Measurements from ENCODE around the gene C5orf15.

- TF ChIP-seq, protein P1, sequence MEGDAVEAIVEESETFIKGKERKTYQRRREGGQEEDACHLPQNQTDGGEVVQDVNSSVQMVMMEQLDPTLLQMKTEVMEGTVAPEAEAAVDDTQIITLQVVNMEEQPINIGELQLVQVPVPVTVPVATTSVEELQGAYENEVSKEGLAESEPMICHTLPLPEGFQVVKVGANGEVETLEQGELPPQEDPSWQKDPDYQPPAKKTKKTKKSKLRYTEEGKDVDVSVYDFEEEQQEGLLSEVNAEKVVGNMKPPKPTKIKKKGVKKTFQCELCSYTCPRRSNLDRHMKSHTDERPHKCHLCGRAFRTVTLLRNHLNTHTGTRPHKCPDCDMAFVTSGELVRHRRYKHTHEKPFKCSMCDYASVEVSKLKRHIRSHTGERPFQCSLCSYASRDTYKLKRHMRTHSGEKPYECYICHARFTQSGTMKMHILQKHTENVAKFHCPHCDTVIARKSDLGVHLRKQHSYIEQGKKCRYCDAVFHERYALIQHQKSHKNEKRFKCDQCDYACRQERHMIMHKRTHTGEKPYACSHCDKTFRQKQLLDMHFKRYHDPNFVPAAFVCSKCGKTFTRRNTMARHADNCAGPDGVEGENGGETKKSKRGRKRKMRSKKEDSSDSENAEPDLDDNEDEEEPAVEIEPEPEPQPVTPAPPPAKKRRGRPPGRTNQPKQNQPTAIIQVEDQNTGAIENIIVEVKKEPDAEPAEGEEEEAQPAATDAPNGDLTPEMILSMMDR (IDR thresholded peaks at IDR 0.05; ENCODE audit: borderline replicate concordance, extremely low read depth, low read length, poor library complexity, severe bottlenecking) = no peak
- TF ChIP-seq EZH2 (IDR thresholded peaks at IDR 0.05; ENCODE audit: borderline replicate concordance, low read depth, low read length, severe bottlenecking) = no peak
Measured at GRCh38 chr5:133936651-133937015, 31.8 kb downstream of the C5orf15 start.
